Gastroesophageal sphincter (tissue), 4 donors: ENCODE data around the gene TMEM271. TPM values are rescaled to one million over a fixed set of nuclear protein-coding genes. Genes with fewer than 3 reads are reported as not detected.

Experiments
- ATAC-seq: fragments of 150-250 bp; one replicate; pipeline ENCODE4 v1.9.1; 2016; ENCODE audit warnings: mild to moderate bottlenecking, moderate library complexity
- H3K27ac ChIP-seq, 4 donors: fragments of 200-600 bp; sonication (generic) in 3 of 4; 1 replicate in 3 of 4; 2 replicates in 1 of 4; pipeline ENCODE4 v1.5.1; 2016 to 2019
- H3K27me3 ChIP-seq: fragments of 200-600 bp; sonication (generic); one replicate; pipeline ENCODE4 v1.5.1; 2019
- H3K36me3 ChIP-seq, 2 donors: fragments of 200-600 bp; sonication (generic); one replicate each; pipeline ENCODE4 v1.5.1; 2019; ENCODE audit warnings: control low read depth in 1 of 2
- H3K4me1 ChIP-seq, 3 donors: fragments of 200-600 bp; sonication (generic); 1 replicate in 2 of 3; 2 replicates in 1 of 3; pipeline ENCODE4 v1.5.1; 2016 to 2019; ENCODE audit warnings: control low read depth in 2 of 3
- H3K4me3 ChIP-seq, 2 donors: fragments of 200-600 bp; sonication (generic); one replicate each; pipeline ENCODE4 v1.5.1; 2019; ENCODE audit warnings: mild to moderate bottlenecking in 1 of 2, moderate library complexity in 1 of 2
- H3K9me3 ChIP-seq, 3 donors: fragments of 200-600 bp; sonication (generic); one replicate each; pipeline ENCODE4 v1.5.1; 2017 to 2019; ENCODE audit warnings: control low read depth in 2 of 3
- CTCF ChIP-seq, 4 experiments: fragments of 200-600 bp in 2 of 4; fragments of 450-650 bp in 2 of 4; sonication (generic) in 1 of 4; IDR thresholded peaks; one replicate each; pipeline ENCODE4 v1.5.1; 2017 to 2019; ENCODE audit warnings: antibody characterized with exemption in 4 of 4, mild to moderate bottlenecking in 2 of 4, moderate library complexity in 2 of 4
- EP300 ChIP-seq: sonication (generic); formaldehyde crosslinking; IDR thresholded peaks from one replicate; pipeline ENCODE4 v1.6.1; 2017; ENCODE audit warnings: antibody characterized with exemption, mild to moderate bottlenecking
- POLR2A ChIP-seq, 2 donors: fragments of 450-650 bp; IDR thresholded peaks; one replicate each; pipeline ENCODE4 v1.6.1; 2017; ENCODE audit warnings: antibody characterized with exemption in 2 of 2, mild to moderate bottlenecking in 2 of 2, moderate library complexity in 1 of 2
- POLR2AphosphoS5 ChIP-seq: sonication (generic); formaldehyde crosslinking; IDR thresholded peaks from one replicate; pipeline ENCODE4 v1.6.1; 2017; ENCODE audit warnings: antibody characterized with exemption
- WGBS, 2 donors: methylation state at CpG; one replicate each; pipeline ENCODE4 v1.1.5; 2018; ENCODE audit warnings: low coverage in 1 of 2; 5-methylcytosine and 5-hydroxymethylcytosine counted together
- total RNA-seq, 4 donors: library from RNA; depleted of rRNA; stranded (reverse); fragments of >200 nt; gene quantifications; one replicate each; pipeline ENCODE4 v1.1.0, GENCODE V29; 2016

Gene TMEM271
- total RNA-seq, 4 donors from 2014 or later, result 0.35 TPM; not detected in 3

GRCh38 chr4:620201-620600, 44.1 kb upstream of the TMEM271 start:
- Histone ChIP-seq H3K36me3 (no peaks in the 10 kb centered on the region), H3K4me3 (no peak overlapping the region), H3K27me3 (peaks cover 58% of the 10 kb centered on the region), H3K27ac (no peak overlapping the region), H3K9me3 (no peaks in the 10 kb centered on the region), H3K4me1 (no peaks in the 10 kb centered on the region)
- no peak for ATAC-seq
- TF ChIP-seq POLR2A (IDR thresholded peaks at IDR 0.05), result no peak
- no peak for TF ChIP-seq EP300
- no peak for TF ChIP-seq POLR2AphosphoS5
- TF ChIP-seq CTCF (IDR thresholded peaks at IDR 0.05), result no peak
- 72 to 76% methylated on average over 9 to 10 of the region's 11 CpGs for WGBS, 2 donors

GRCh38 chr4:617644-618641, 41.8 kb upstream of the TMEM271 start:
- 32 to 100% methylated on average over 2 to 5 of the region's 18 CpGs for WGBS, 2 donors
- no peak overlapping the region for H3K4me3 ChIP-seq
- no peaks in the 10 kb centered on the region for H3K9me3 ChIP-seq
- H3K4me1 ChIP-seq, result no peaks in the 10 kb centered on the region
- H3K36me3 ChIP-seq, result no peaks in the 10 kb centered on the region
- no peak for TF ChIP-seq EP300
- TF ChIP-seq POLR2AphosphoS5, result no peak
- TF ChIP-seq POLR2A (IDR thresholded peaks at IDR 0.05), result no peak
- TF ChIP-seq CTCF (IDR thresholded peaks at IDR 0.05), result no peak
- H3K27ac ChIP-seq, result no peak overlapping the region
- no peak for ATAC-seq
- peaks cover 43% of the 10 kb centered on the region for H3K27me3 ChIP-seq

- H3K4me3 ChIP-seq, result no peak overlapping the region
- H3K4me1 ChIP-seq, result no peaks in the 10 kb centered on the region
- 90% methylated on average over 9 of the region's 27 CpGs; no CpG with 5 or more reads in 1 of the 2 donors for WGBS, 2 donors
- ATAC-seq, result no peak
- TF ChIP-seq CTCF (IDR thresholded peaks at IDR 0.05), result no peak
- TF ChIP-seq POLR2AphosphoS5, result no peak
- no peak for TF ChIP-seq POLR2A (IDR thresholded peaks at IDR 0.05)
- TF ChIP-seq EP300, result no peak
- no peaks in the 10 kb centered on the region for H3K9me3 ChIP-seq
- no peak overlapping the region for H3K27ac ChIP-seq
- H3K36me3 ChIP-seq, result no peaks in the 10 kb centered on the region
- H3K27me3 ChIP-seq, result peaks cover 52% of the 10 kb centered on the region
Observed at GRCh38 chr4:616911-617643, 41.0 kb upstream of the TMEM271 start.

- no peaks in the 10 kb centered on the region for H3K9me3 ChIP-seq
- H3K27me3 ChIP-seq, result peaks cover 61% of the 10 kb centered on the region
- no peaks in the 10 kb centered on the region for H3K36me3 ChIP-seq
Observed at GRCh38 chr4:616091-616490, 40.0 kb upstream of the TMEM271 start.

More at GRCh38 chr4:616091-616490, 40.0 kb upstream of the TMEM271 start:
- 25% methylated on average over 1 of the region's 1 CpG; no CpG with 5 or more reads in 1 of the 2 donors for WGBS, 2 donors
- H3K4me1 ChIP-seq, result no peaks in the 10 kb centered on the region
- no peak for TF ChIP-seq CTCF (IDR thresholded peaks at IDR 0.05)
- no peak for TF ChIP-seq EP300
- no peak for TF ChIP-seq POLR2A (IDR thresholded peaks at IDR 0.05)
- TF ChIP-seq POLR2AphosphoS5, result no peak
- ATAC-seq, result no peak
- H3K27ac ChIP-seq, result no peak overlapping the region
- H3K4me3 ChIP-seq, result no peak overlapping the region
